Mammary epithelial cell (primary cell): Measurements from ENCODE around the gene CACNG6.

ENCODE experiments used
- CTCF ChIP-seq, 2 donors: IDR thresholded peaks in 1 of 2; conservative IDR thresholded peaks in 1 of 2; 2 replicates each; pipeline ENCODE4 v1.5.1; 2011 to 2012; ENCODE audit warnings: inconsistent platforms in 2 of 2, low read length in 2 of 2, mild to moderate bottlenecking in 2 of 2, control low read depth in 1 of 2, low read depth in 1 of 2; ENCODE audit not compliant: insufficient read depth in 1 of 2; ENCODE audit errors: extremely low read depth in 1 of 2
- EZH2 ChIP-seq: IDR thresholded peaks from 2 replicates; pipeline ENCODE4 v1.6.1; 2012; ENCODE audit warnings: low read length, inconsistent platforms, borderline replicate concordance

GRCh38 chr19:54024660-54025059 lies 33.2 kb downstream of the CACNG6 start:
- TF ChIP-seq CTCF (conservative IDR thresholded peaks at IDR 0.05 in 1 of 2, IDR thresholded peaks at IDR 0.05 in 1 of 2; ENCODE audit: extremely low read depth in 1 of 2, insufficient read depth in 1 of 2, low read depth in 1 of 2, low read length in 2 of 2): no peak
- no peak for TF ChIP-seq EZH2
